OCI-LY1 (cell line): ENCODE data around the gene ZNF480.

ENCODE experiments used
- H2AFZ ChIP-seq: fragments of 200-600 bp; sonication (generic), shearing (Covaris generic); 2 replicates; pipeline ENCODE4 v1.6.0; 2014; ENCODE audit warnings: antibody characterized with exemption, mild to moderate bottlenecking, low read length
- H3F3A ChIP-seq: fragments of 200-600 bp; sonication (generic), shearing (Covaris generic); 2 replicates; pipeline ENCODE4 v1.6.0; 2014; ENCODE audit warnings: mild to moderate bottlenecking, antibody characterized with exemption, low read length, moderate library complexity; ENCODE audit not compliant: insufficient read depth
- H3K27ac ChIP-seq: fragments of 200-600 bp; sonication (generic); 2 replicates; pipeline ENCODE4 v1.5.1; 2014; ENCODE audit warnings: low read length, mixed run types, mild to moderate bottlenecking, low read depth; ENCODE audit not compliant: poor library complexity, severe bottlenecking
- H3K27me3 ChIP-seq: fragments of 200-600 bp; sonication (generic); 2 replicates; pipeline ENCODE4 v1.6.0; 2014; ENCODE audit warnings: antibody characterized with exemption, mild to moderate bottlenecking, low read length, moderate library complexity; ENCODE audit not compliant: insufficient read depth
- H3K36me3 ChIP-seq: fragments of 200-600 bp; sonication (generic); 2 replicates; pipeline ENCODE4 v1.6.1; 2014; ENCODE audit warnings: mild to moderate bottlenecking, antibody characterized with exemption, low read length, moderate library complexity, mixed read lengths; ENCODE audit not compliant: insufficient read depth
- H3K4me1 ChIP-seq: fragments of 200-600 bp; sonication (generic); 2 replicates; pipeline ENCODE4 v1.5.1; 2014; ENCODE audit warnings: mild to moderate bottlenecking, low read length, moderate library complexity; ENCODE audit not compliant: insufficient read depth, severe bottlenecking
- H3K4me2 ChIP-seq: fragments of 200-600 bp; sonication (generic), shearing (Covaris generic); 2 replicates; pipeline ENCODE4 v1.6.1; 2014; ENCODE audit warnings: low read length
- H3K4me3 ChIP-seq: fragments of 200-600 bp; sonication (generic); 2 replicates; pipeline ENCODE4 v1.5.1; 2014; ENCODE audit warnings: low read length, low read depth, mild to moderate bottlenecking, mixed read lengths; ENCODE audit not compliant: poor library complexity, severe bottlenecking
- H3K79me2 ChIP-seq: fragments of 200-600 bp; shearing (Covaris generic); 2 replicates; pipeline ENCODE4 v1.6.1; 2016; ENCODE audit warnings: mixed run types, low read length, mixed read lengths; ENCODE audit not compliant: insufficient read depth
- H3K9ac ChIP-seq: fragments of 200-600 bp; sonication (generic), shearing (Covaris generic); 2 replicates; pipeline ENCODE4 v1.6.1; 2014; ENCODE audit warnings: mild to moderate bottlenecking, low read length, mixed read lengths
- H3K9me2 ChIP-seq: fragments of 200-600 bp; sonication (generic), shearing (Covaris generic); 2 replicates; pipeline ENCODE4 v1.6.1; 2014; ENCODE audit warnings: low read depth, mild to moderate bottlenecking, low read length, mixed read lengths
- H3K9me3 ChIP-seq: fragments of 200-600 bp; shearing (Covaris generic); 2 replicates; pipeline ENCODE4 v1.6.1; 2014; ENCODE audit warnings: low read length, mixed read lengths
- H4K20me1 ChIP-seq: fragments of 200-600 bp; sonication (generic), shearing (Covaris generic); 2 replicates; pipeline ENCODE4 v1.6.0; 2016; ENCODE audit warnings: mild to moderate bottlenecking, low read length; ENCODE audit not compliant: insufficient read depth
- CTCF ChIP-seq: fragments of 200-600 bp; sonication (generic), shearing (Covaris generic); IDR thresholded peaks from 2 replicates; pipeline ENCODE4 v1.5.1; 2017; ENCODE audit warnings: mild to moderate bottlenecking, antibody characterized with exemption, low read length, moderate library complexity, mixed read lengths
- EZH2 ChIP-seq: fragments of 200-600 bp; sonication (generic), shearing (Covaris generic); IDR thresholded peaks from 2 replicates; pipeline ENCODE4 v1.8.0; 2017; ENCODE audit warnings: borderline replicate concordance, mixed run types, mild to moderate bottlenecking, antibody characterized with exemption, low read length, moderate library complexity, mixed read lengths

ZNF480 gene

GRCh38 chr19:52274191-52274590, 22.8 kb upstream of the ZNF480 start:
- Histone ChIP-seq H3K79me2 (peaks cover 80% of the 10 kb centered on the region), H3K36me3 (peaks cover 85% of the 10 kb centered on the region), H3K9me3 (peaks cover 26% of the 10 kb centered on the region), H3K4me3 (no peak overlapping the region), H4K20me1 (no peaks in the 10 kb centered on the region), H3K4me2 (no peak overlapping the region), H2AFZ (no peak overlapping the region), H3K9ac (no peak overlapping the region), H3F3A (no peaks in the 10 kb centered on the region), H3K27ac (no peak overlapping the region), H3K27me3 (no peaks in the 10 kb centered on the region), H3K4me1 (peaks cover 8% of the 10 kb centered on the region), H3K9me2 (no peaks in the 10 kb centered on the region)
- no peak for TF ChIP-seq EZH2
- TF ChIP-seq CTCF, result no peak

- Histone ChIP-seq H3K79me2 (peaks cover 79% of the 10 kb centered on the region), H3K9me3 (peaks cover 30% of the 10 kb centered on the region), H3K4me3 (no peak overlapping the region), H3K36me3 (peaks cover 90% of the 10 kb centered on the region), H2AFZ (no peak overlapping the region), H4K20me1 (no peaks in the 10 kb centered on the region), H3K27ac (no peak overlapping the region), H3K9me2 (no peaks in the 10 kb centered on the region), H3K4me2 (no peak overlapping the region), H3K9ac (no peak overlapping the region), H3F3A (no peaks in the 10 kb centered on the region), H3K4me1 (no peaks in the 10 kb centered on the region), H3K27me3 (no peaks in the 10 kb centered on the region)
- TF ChIP-seq EZH2 (no peak), CTCF (no peak)
Measured at GRCh38 chr19:52275988-52276387, 21.0 kb upstream of the ZNF480 start.

GRCh38 chr19:52277471-52277870, 19.5 kb upstream of the ZNF480 start:
- Histone ChIP-seq H3F3A (no peaks in the 10 kb centered on the region), H2AFZ (no peak overlapping the region), H3K27ac (no peak overlapping the region), H3K9ac (no peak overlapping the region), H3K9me3 (peaks cover 29% of the 10 kb centered on the region), H3K36me3 (peaks cover 90% of the 10 kb centered on the region), H3K4me1 (no peaks in the 10 kb centered on the region), H3K79me2 (peaks cover 76% of the 10 kb centered on the region), H3K27me3 (no peaks in the 10 kb centered on the region), H4K20me1 (no peaks in the 10 kb centered on the region), H3K4me2 (no peak overlapping the region), H3K9me2 (no peaks in the 10 kb centered on the region), H3K4me3 (no peak overlapping the region)
- no peak for TF ChIP-seq CTCF
- TF ChIP-seq EZH2, result no peak
